Hypothalamus (tissue), 51 donors: ENCODE data around the gene SSBP3.

ENCODE experiments used
- DNase-seq, 51 donors: peaks; one replicate each; lab custom pipeline; 2025; lab: John Stamatoyannopoulos, UW

Gene SSBP3

DNA sequence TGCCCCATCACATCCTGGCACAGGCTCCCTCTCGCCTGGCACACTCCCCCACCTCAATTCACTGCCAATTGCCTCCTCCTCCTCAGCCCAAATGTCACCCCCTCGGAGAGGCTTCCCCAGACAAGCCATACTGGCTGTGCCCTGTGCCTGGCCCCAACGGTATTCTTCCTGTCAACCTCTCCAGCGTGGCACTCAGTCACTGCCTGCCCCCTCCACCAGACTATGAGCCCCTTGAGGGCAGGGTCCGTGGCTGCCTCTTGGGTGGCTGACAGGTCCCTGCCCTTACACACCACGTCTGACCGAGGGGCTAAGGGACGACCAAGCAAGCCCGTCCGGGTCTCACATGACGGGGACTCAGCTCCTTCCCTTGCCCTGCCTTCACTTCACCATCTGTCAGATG is 131.3 kb downstream of the SSBP3 start:
- no peak for DNase-seq

DNA sequence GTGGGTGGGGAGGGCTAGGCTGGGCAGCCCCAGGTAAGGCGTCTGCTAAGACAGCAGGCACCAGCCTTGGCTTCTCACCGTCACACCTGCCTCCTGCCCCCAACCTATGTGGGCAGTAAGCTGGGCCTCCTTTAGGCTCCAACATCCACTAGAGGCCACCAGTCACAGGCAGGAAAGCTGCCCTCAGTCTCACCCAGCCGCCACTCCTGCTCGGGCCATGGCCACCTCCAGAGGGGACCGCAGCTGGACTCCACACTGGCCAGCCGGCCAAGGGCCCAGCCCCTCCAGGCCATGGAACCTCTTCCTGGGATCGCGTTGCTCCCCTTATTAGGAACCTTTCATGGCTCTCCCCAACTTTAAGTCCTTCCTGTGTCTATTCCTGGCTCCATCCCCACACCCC is 131.7 kb downstream of the SSBP3 start:
- DNase-seq, result peak in 19 of 51 donors; percentile 5 to 46 (median 22)

DNA sequence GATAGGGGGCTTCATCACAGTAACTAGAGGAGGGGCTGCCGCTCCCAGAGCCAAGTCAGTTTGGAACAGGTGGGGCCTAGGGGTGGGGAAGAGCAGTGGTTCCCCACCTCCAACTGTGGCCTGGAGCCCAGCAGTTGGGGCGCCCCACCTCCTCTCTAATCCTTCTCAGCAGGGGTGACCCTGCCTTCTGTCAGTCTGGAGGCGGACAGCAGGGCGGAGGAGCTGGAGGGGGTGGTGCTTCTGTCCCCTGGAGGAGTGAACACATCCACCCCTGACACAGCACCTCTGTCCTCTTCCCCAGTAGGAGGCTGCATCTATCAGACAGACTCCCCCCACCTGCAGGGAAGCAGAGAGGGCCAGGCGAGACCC is 132.4 kb downstream of the SSBP3 start:
- peak in 4 of 51 donors; percentile 34 to 64 (median 50) for DNase-seq

DNA sequence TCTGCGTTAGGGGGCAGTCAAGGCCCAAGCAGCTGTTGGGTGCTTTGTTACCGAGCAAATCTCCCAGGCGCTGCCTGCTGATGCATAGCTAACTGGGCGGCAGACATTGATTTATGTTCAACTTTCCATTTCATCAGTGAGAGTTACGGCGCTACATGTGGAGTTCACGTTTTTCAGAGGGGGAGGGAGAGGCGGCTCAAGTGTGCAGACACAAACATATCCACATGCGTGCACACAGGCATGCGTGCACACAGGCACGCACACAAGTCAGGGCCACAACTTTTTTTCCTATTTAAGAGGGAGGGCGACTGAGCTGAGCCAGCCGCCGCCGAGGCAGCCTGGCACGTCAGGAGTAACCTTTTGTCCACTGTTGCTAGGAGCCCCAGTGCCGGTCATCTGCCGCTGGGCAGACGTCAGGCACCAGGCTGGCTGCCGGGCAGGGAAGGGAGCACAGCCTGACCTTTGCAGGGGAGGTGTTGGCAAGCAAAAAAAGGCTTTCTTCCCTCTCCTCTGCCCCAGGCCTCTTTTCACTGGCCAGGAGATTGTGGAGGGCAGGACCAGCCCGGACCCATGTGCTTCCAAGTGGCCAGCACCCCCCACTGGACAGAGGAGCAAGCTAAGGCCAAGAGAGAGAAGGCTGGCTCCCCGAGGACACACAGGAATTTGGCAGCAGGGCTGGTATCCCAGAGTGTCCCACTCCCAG is 133.0 kb downstream of the SSBP3 start:
- DNase-seq, result peak in 48 of 51 donors; percentile 24 to 84 (median 66)

DNA sequence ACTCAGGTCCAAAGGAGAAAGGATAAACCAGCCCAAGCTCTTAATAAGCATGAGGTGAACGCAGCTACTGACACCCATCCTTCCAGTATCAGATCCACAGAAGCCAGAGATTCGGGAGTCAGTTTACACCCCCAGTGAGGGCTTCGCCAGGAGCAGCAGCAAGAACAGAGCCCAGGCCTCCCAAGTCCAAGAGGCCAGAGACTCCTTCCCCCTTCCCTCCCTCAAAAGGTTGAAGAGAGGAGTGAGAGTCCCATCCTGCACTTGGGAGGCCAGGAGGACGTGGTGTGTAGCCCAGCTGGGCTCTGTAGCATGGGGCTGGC is 133.5 kb downstream of the SSBP3 start:
- DNase-seq, result peak in 1 of 51 donors; percentile 24

DNA sequence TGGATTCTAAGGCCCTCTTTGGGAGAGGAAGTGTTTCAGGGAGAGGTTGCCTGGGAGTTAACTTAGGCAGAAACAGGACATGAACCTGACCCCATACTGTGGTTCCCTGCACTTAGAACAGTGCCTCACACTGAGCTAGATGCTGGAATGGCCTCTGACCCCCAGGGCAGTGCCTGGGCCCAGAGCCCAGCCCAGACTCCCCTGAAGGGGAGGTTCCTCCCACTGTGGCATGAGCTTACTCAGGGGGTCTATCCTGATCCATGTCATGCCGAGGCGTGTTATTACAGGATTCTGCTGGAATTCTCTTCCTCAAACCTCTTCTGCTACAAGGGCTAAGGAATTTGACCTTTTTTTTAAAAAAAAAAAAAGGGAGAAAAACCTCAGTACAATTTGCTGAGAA is 134.1 kb downstream of the SSBP3 start:
- no peak for DNase-seq

DNA sequence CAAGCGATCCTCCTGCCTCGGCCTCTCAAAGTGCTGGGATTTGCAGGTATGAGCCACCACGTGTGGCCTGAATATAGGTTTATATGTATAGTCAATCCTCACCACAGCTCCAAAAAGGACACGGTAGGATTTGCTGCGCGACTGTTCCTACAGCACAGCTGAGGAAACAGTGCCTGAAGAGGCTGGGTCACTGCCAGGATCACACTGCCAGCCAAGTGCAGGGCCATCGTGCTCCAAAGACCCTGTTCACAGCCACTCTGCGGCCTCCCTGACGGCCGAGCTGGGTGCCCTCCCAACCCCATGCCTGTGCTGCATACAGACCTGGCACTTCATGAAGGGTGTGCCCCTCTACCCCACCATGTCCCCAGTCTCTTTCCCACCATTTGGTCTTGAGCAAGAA is 134.9 kb downstream of the SSBP3 start:
- DNase-seq, result no peak

DNA sequence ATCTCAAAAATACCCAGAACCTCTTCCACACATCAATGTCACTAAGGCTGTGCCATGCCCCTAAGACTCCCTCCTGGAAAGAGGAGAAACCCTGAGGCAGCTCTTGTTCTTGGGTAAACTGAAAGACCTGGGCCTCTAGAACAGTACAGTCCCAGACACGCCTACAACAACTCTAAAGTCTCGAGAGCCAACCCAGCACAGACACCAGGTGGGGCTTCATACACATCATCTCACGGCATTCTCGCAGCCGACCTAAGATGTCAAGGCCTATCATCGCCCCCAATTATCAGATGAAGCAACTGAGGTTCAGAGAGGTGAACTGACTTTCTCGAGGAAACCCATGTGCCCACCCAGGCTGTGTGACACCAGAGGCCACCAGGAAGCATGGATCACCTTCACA is 135.7 kb downstream of the SSBP3 start:
- no peak for DNase-seq

DNA sequence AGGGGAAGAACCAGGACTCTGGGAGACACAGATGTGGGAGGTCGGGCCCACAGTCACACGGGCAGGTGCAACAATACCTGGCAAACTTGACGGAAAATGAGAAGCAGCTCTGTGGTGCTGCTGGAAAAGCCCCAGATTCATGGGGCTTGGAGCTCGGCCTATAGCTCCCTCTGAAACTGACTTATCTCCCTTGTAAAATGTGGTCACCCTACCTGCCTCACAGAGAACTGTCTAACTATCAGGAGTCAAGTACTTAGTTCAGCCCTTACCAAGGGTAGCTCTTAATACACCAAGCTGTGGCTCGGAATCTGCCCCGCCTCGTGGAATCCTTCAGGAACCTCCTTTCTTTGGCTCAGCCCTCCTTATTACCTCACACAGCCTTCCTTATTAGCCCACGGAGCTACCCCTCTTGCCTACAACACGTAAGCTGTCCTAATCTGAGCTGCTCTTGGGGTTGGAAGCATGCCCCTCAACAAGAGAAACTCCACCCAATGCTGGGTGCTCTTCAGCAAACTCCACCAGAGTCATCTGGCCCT is 137.4 kb downstream of the SSBP3 start:
- DNase-seq, result no peak

DNA sequence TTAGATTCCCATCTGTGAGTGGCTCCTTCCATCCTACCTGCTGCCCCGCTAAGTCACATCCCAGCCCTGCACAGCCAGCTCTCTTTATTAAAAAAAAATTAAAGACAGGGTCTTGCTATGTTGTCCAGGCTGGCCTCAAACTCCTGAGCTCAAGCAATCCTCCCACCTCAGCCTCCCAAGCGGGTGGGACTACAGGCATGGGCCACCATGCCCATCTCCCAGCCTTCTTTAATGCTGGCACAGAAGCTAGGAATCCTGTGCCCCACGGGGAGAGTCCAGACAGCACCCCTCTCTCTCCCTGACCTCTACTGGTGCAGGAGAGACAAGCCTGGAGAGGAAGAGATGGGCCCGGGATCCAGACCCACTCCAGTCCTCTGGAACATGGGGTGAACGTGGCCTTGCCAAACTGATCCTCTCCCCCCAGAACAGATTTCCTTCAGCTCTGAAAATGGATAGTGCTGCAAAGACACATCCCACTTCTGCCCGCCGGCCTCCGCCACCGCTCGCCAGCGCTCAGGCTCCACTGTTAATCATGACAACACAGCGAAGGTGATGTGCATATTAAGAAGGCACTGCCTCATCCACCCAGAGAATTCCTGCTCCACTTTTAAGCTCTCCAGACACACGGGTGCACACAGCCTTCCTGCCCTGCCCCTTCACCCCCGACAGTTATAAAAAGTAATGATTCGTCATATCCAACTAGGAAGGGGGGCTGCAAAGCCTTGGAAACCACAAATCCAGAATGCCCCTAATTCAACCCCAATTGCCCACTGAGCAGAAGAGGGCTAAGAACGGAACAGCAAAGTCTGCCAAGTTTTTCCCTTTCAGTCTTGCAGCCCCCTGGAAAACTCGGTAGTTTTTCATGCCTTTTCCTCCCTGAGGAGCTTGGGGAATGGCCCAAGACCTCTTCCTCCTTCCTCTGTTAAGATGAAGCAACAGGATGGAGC is 138.1 kb downstream of the SSBP3 start:
- DNase-seq, result peak in 12 of 51 donors; percentile 6 to 17 (median 13)

DNA sequence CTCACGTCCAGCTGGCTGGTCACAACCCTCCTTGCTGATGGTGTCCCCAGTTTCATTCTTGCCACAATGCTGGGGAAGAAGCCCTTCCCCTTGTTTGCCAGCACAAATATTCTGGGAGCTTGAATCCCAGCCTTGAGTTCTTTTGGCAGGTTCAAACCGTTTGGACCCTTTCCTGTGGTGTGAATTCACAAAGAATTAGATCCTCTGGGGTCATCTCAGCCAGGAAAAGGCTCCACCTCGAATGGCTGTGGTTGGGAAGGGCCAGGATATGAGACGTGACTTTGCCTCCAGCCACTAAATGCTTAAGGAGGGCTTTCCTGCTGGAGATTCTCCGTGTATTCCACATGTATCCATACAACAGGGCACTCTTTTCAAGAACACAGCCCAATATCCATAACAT is 139.3 kb downstream of the SSBP3 start:
- no peak for DNase-seq

DNA sequence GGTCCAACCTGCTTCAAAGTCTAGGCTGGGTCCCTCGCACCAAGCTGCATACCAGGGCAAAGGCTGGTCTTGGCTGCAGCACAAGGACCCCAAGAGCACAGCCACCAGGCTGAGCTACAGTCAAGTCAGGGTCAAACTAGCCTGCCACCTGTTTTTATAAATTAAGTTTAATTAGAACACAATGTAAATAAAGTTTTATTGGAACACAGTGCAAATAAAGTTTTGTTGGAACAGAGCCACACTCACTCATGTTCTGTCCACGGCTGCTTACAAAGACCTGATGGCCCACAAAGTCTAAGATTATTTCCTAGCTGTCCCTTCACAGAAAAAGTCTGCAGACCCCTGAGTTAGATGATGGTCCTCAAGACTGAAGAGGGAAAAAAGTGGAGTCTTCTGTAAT is 140.0 kb downstream of the SSBP3 start:
- DNase-seq, result no peak

DNA sequence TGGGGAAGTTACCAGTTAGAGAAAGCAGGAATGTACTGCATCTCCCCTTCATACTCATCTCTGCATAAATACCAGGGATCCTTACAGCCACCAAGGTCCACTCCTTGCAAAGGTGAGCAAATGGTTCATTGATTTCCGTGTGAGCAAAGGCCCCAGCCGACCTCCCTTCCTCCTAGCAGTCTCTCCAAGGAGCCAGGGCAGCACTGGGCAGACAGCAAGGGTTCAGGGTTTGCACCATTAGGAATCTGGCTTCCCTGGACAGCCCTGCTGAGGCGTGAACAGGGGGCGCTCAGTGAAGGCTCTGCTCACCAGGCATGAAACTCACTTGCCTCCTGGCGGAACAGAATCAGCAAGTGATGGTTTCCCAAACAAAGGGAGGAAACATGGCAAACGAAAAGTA is 140.5 kb downstream of the SSBP3 start:
- DNase-seq, result no peak

DNA sequence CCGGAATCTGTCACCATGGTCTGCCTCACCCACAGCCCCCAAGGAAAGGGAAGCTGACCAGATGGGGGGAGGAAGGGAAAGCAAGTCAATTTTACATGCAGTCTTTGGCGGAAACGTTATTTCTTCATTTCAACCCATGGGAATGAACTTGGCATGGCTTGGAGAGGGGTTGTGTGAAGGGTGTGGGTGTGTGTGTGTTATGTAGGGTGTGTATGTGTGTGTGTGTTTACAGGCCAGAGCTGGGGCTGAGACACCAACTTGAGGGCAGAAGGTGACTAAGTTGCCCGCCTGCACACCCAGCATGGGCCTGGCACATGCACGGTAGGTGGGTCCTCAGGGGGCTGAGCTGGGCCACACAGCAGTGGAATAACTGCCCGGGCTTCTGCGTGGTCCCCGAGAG is 141.1 kb downstream of the SSBP3 start:
- no peak for DNase-seq

DNA sequence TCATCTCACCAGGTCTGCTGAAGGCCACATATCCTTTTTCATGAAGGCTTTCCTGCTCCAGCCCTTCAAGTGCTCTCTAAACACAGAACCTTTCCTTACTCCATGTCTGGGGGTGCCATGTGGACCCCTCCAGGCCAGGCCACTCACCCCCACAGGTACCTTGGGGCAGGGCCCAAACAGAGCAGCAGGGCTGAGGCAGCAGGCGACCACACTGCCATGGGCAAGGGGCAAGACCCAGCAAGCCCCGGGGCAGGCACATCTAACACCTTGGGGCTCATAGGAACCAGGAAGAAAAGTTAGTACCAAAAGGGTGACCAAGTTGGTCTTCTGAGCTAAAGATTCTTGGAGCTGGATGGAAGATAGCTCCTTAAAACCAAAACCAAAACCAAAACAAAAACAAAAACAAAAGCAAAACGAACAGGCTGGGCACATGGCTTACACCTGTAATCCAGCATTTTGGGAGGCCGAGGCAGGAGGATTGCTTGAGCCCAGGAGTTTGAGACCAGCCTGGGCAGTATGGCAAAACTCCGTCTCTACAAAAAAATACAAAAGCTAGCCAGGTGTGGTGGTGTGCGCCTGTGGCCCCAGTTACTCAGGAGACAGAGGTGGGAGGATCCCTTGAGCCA is 142.5 kb downstream of the SSBP3 start:
- no peak for DNase-seq

DNA sequence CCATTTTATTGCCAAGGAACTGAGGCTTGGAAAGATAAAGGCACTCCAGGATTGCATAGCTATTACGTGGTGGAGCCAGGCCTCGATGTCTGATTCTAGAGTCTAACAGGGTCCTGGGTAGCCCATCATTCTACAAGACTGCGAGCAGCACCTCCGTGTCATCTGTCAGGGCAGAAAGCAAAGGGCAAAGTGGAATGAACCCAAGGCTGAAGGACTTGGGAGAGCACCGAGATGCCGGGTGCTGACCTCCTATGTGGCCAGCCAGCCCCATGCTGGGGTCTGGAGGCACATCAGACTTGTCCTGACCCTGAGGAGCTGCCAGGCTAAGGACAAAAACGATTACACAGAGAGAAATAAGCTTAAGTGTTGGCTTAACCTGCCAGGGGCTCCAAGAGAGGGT is 143.9 kb downstream of the SSBP3 start:
- no peak for DNase-seq

DNA sequence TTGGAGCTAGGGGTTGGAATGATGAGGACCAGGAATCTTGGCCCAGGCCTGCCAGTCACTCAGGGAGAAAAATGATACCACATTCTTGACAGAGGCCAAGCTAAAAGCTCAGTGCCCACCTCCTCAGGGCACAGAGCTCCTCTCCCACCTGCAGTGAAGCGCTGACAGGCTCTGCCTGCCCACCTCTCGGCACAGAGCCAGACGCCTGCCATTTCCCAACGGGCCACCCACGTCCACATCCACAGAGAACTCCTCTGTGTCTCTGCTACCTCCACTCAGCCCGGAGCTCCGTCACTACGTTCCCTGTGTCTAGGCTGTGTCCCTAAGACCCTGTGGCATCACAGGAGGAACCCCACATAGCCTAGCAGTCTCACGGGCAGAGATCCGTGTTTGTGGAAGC is 145.4 kb downstream of the SSBP3 start:
- DNase-seq, result peak in 3 of 51 donors; percentile 18 to 27 (median 19)

DNA sequence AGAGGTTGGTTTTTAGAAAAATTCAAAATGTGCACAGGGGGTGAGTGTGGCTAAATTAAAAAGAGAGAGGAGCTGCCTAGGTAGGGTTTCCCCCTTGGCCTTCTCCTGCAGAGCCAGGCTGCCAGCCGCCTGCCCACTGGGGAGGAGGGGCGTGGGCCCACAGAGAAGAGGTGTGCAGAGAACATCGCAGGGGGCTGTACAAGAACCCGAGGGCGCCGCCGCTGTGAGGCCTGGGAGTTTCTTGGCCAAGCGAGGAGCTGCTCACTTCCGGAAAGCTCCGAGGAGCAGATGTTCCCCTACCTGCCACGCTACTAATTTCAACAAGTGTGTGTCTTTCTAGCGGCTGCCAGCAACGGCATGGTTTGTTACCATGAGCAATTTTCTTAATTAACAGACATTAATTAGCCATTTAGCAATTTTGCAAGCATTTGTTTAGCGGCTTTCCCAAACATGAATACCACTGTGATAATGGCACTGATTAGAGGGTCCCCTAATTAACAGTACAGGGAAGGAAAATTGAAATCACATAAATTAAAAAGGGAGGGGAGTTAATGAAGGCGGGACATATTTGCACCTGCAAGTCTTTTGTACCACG is 146.6 kb downstream of the SSBP3 start:
- no peak for DNase-seq

DNA sequence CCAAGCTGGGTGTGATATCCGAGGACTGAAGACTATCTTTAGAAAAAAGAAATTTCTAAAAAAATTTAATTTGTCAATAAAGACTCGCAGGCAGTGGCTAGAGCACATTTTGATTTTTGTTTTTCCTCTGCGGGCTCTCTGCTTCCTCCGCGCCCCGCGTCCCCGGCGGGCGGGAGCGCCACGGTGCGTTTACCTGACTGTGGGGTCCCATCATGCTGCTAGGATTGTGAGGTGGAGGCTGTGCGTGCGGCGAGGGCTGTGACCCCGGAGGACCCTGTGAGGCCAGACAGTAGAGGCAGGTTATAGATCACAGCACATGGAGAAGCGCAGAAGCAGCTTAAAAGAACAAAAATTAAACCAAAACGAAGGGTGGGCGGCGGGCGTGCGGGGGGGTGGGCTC is 148.3 kb downstream of the SSBP3 start:
- DNase-seq, result no peak

DNA sequence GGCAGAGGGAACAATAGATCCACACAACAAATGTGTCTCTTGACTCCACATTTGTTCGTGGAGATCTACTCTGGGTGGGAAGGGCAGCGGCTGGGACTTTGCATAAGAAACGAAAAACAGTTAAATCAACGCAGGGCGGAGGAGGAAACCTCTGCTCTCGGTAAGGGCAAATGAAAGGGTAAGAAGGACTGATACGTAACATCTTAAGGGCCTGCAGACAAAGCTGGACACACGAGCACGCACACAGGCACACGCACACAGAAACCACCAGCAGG is 148.9 kb downstream of the SSBP3 start:
- no peak for DNase-seq
